Tibial nerve (tissue), 4 donors: Measurements from ENCODE around the gene PCDH9. TPM values are rescaled to one million over a fixed set of nuclear protein-coding genes. Genes with fewer than 3 reads are reported as not detected.
"Not testable (repeated sequence)": the region's sequence is repeated elsewhere in the genome, so short reads cannot be mapped to it uniquely, and the experiment has no call there.

Experiments used
- DNase-seq, 2 donors: peaks; one replicate each; pipeline ENCODE4 v3.0.0-alpha.2; 2019; ENCODE audit warnings: low spot score in 2 of 2
- H3K27ac ChIP-seq, 4 donors: fragments of 200-600 bp; sonication (generic) in 3 of 4; one replicate each; pipeline ENCODE4 v1.5.1; 2017 to 2019; ENCODE audit warnings: mild to moderate bottlenecking in 1 of 4
- H3K27me3 ChIP-seq, 2 donors: fragments of 200-600 bp; sonication (generic) in 1 of 2; one replicate each; pipeline versions ENCODE4 v1.5.1 to v1.6.0; 2017 to 2019
- H3K36me3 ChIP-seq, 3 donors: fragments of 200-600 bp; sonication (generic); one replicate each; pipeline ENCODE4 v1.5.1; 2018 to 2019
- H3K4me1 ChIP-seq, 4 donors: fragments of 200-600 bp; sonication (generic) in 3 of 4; one replicate each; pipeline ENCODE4 v1.5.1; 2017 to 2019
- H3K4me3 ChIP-seq, 4 donors: fragments of 200-600 bp; sonication (generic) in 3 of 4; one replicate each; pipeline ENCODE4 v1.5.1; 2017 to 2019; ENCODE audit warnings: mild to moderate bottlenecking in 1 of 4, moderate library complexity in 1 of 4
- H3K9me3 ChIP-seq, 4 donors: fragments of 200-600 bp; sonication (generic) in 3 of 4; one replicate each; pipeline ENCODE4 v1.5.1; 2017 to 2019
- CTCF ChIP-seq, 5 experiments: fragments of 200-600 bp in 3 of 5; fragments of 450-650 bp in 2 of 5; sonication (generic) in 3 of 5; IDR thresholded peaks; one replicate each; pipeline ENCODE4 v1.5.1; 2016 to 2019; ENCODE audit warnings: antibody characterized with exemption in 5 of 5, mild to moderate bottlenecking in 3 of 5, moderate library complexity in 2 of 5
- EP300 ChIP-seq, 2 donors: sonication (generic); formaldehyde crosslinking; IDR thresholded peaks; one replicate each; pipeline ENCODE4 v1.6.1; 2017; ENCODE audit warnings: antibody characterized with exemption in 2 of 2, mild to moderate bottlenecking in 1 of 2
- POLR2A ChIP-seq, 2 donors: fragments of 450-650 bp; IDR thresholded peaks; one replicate each; pipeline ENCODE4 v1.6.1; 2017; ENCODE audit warnings: antibody characterized with exemption in 2 of 2, mild to moderate bottlenecking in 2 of 2, moderate library complexity in 2 of 2
- whole genome bisulfite sequencing, 2 donors: methylation state at CpG; one replicate each; pipeline ENCODE4 v1.1.5; 2018; 5-methylcytosine and 5-hydroxymethylcytosine counted together
- total RNA-seq, 4 donors: library from RNA; depleted of rRNA; stranded (reverse); fragments of >200 nt; gene quantifications; one replicate each; pipeline ENCODE4 v1.1.0, GENCODE V29; 2016

The PCDH9 gene
- total RNA-seq, 4 donors from 2014 or later = 11.8 to 28.6 (median 14.4) TPM

- H3K27ac ChIP-seq = peak overlapping the region; percentile 11 to 78 (median 72)
- H3K9me3 ChIP-seq = peaks cover 0 to 1% (median 0%) of the 10 kb centered on the region in 4 donors
- H3K4me1 ChIP-seq = peaks cover 0 to 15% (median 6%) of the 10 kb centered on the region in 4 donors
- no peaks in the 10 kb centered on the region for H3K36me3 ChIP-seq
- DNase-seq = no peak
- TF ChIP-seq POLR2A (IDR thresholded peaks at IDR 0.05) (no peak), CTCF (IDR thresholded peaks at IDR 0.05) (no peak), EP300 (IDR thresholded peaks at IDR 0.05) (peak in 1 of 2 donors; percentile 56)
- H3K27me3 ChIP-seq = no peaks in the 10 kb centered on the region
- 36 to 38% methylated on average over 4 of the region's 4 CpGs for WGBS, 2 donors
- peak overlapping the region in 2 of 4 donors; percentile 15 to 27 for H3K4me3 ChIP-seq
Observed at GRCh38 chr13:67101730-67102467, 128.2 kb downstream of the PCDH9 start.

GRCh38 chr13:67100730-67101129 is 129.4 kb downstream of the PCDH9 start:
- Histone ChIP-seq H3K4me3 (no peak overlapping the region), H3K36me3 (no peaks in the 10 kb centered on the region), H3K27ac (peak overlapping the region in 3 of 4 donors; percentile 11 to 78 (median 76)), H3K9me3 (no peaks in the 10 kb centered on the region), H3K4me1 (peaks cover 0 to 15% (median 6%) of the 10 kb centered on the region in 4 donors), H3K27me3 (no peaks in the 10 kb centered on the region)
- DNase-seq = no peak
- no peak for TF ChIP-seq POLR2A (IDR thresholded peaks at IDR 0.05)
- TF ChIP-seq EP300 (IDR thresholded peaks at IDR 0.05) = no peak
- TF ChIP-seq CTCF (IDR thresholded peaks at IDR 0.05) = no peak
- 67 to 70% methylated on average over 3 of the region's 3 CpGs for WGBS, 2 donors

- Histone ChIP-seq H3K4me3 (no peak overlapping the region), H3K36me3 (no peaks in the 10 kb centered on the region), H3K27me3 (no peaks in the 10 kb centered on the region), H3K4me1 (peaks cover 0 to 15% (median 6%) of the 10 kb centered on the region in 4 donors), H3K27ac (no peak overlapping the region), H3K9me3 (no peaks in the 10 kb centered on the region)
- WGBS, 2 donors = 91 to 98% methylated on average over 7 of the region's 7 CpGs
- TF ChIP-seq POLR2A (IDR thresholded peaks at IDR 0.05) (no peak), CTCF (IDR thresholded peaks at IDR 0.05) (no peak), EP300 (IDR thresholded peaks at IDR 0.05) (no peak)
- no peak for DNase-seq
Observed at GRCh38 chr13:67099494-67099893, 130.6 kb downstream of the PCDH9 start.

GRCh38 chr13:67097892-67098452 is 132.2 kb downstream of the PCDH9 start:
- Histone ChIP-seq H3K27ac (peak overlapping the region in 2 of 4 donors; percentile 23 to 38), H3K27me3 (no peaks in the 10 kb centered on the region), H3K36me3 (no peaks in the 10 kb centered on the region), H3K9me3 (no peaks in the 10 kb centered on the region), H3K4me3 (no peak overlapping the region), H3K4me1 (peaks cover 0 to 15% (median 6%) of the 10 kb centered on the region in 4 donors)
- WGBS, 2 donors = 62 to 65% methylated on average over 3 of the region's 3 CpGs
- no peak for DNase-seq
- TF ChIP-seq CTCF (IDR thresholded peaks at IDR 0.05) (no peak), EP300 (IDR thresholded peaks at IDR 0.05) (no peak), POLR2A (IDR thresholded peaks at IDR 0.05) (no peak)

GRCh38 chr13:67096893-67097292 is 133.2 kb downstream of the PCDH9 start:
- not testable (repeated sequence) for H3K27me3 ChIP-seq, H3K36me3 ChIP-seq, DNase-seq, H3K4me3 ChIP-seq, H3K9me3 ChIP-seq
- 89 to 90% methylated on average over 5 of the region's 5 CpGs for WGBS, 2 donors
- peaks cover 0 to 15% (median 6%) of the 10 kb centered on the region in 4 donors for H3K4me1 ChIP-seq
- H3K27ac ChIP-seq = peak overlapping the region in 1 of 4 donors; percentile 7
